ENCODE results near the gene VCAM1. TPM values are rescaled to one million over a fixed set of nuclear protein-coding genes. Genes with fewer than 3 reads are reported as not detected.
A peak's percentile ranks its signal among the peaks of the same experiment; 100 is the strongest.

Gene VCAM1
- total and polyA plus RNA-seq, 2 experiments from 2014 or later, result not detected

- TF ChIP-seq ZNF462 (CRISPR knock-in tag; IDR thresholded peaks at IDR 0.05) (no peak), ZNF114 (CRISPR knock-in tag; IDR thresholded peaks at IDR 0.05) (no peak), ZNF331 (CRISPR knock-in tag; IDR thresholded peaks at IDR 0.05; ENCODE audit: low read depth) (no peak), CTCF (conservative IDR thresholded peaks at IDR 0.05; ENCODE audit: low read depth in 2 of 2) (no peak)
These were observed 961 bp upstream of the VCAM1 start (continued) for GRCh38 chr1:100718581-100718980.

GRCh38 chr1:100720101-100720500, 559 bp downstream of the VCAM1 start:
- H3K4me1 Mint-ChIP-seq, result peaks cover 8% of the 10 kb centered on the region; the same call in 2 of the 3 replicates
- no peak overlapping the region for H3K4me3 Mint-ChIP-seq
- DNase-seq (ENCODE audit: low spot score), result no peak
- Histone ChIP-seq H2AFZ (peak overlapping the region; percentile 83; the same call in 1 of the 2 replicates), H3K4me2 (no peak overlapping the region), H3K27me3 (ENCODE audit: insufficient read depth) (no peaks in the 10 kb centered on the region), H3K4me1 (ENCODE audit: insufficient read depth) (no peaks in the 10 kb centered on the region), H3K9me2 (ENCODE audit: insufficient read depth) (no peaks in the 10 kb centered on the region), H3F3A (replicated peaks; ENCODE audit: low read depth) (no peaks in the 10 kb centered on the region), H4K20me1 (replicated peaks; ENCODE audit: insufficient read depth) (no peaks in the 10 kb centered on the region), H3K27ac (ENCODE audit: low read depth) (no peak overlapping the region), H3K36me3 (ENCODE audit: insufficient read depth) (no peaks in the 10 kb centered on the region), H3K4me3 (no peak overlapping the region), H3K79me2 (replicated peaks; ENCODE audit: insufficient read depth) (no peaks in the 10 kb centered on the region)
- H3K36me3 Mint-ChIP-seq (ENCODE audit: low read depth), result no peaks in the 10 kb centered on the region
- H3K27ac Mint-ChIP-seq, result no peak overlapping the region
- H3K27me3 Mint-ChIP-seq (ENCODE audit: insufficient read depth, low read depth, poor library complexity), result no peaks in the 10 kb centered on the region
- no peak for ATAC-seq
- TF ChIP-seq STAT1 (IDR thresholded peaks at IDR 0.05; ENCODE audit: unreplicated experiment) (no peak), NANOG (IDR thresholded peaks at IDR 0.05; ENCODE audit: borderline replicate concordance) (no peak), ZNF114 (CRISPR knock-in tag; IDR thresholded peaks at IDR 0.05) (no peak), CREB1 (CRISPR knock-in tag; IDR thresholded peaks at IDR 0.05; ENCODE audit: low read depth) (no peak), ZNF331 (CRISPR knock-in tag; IDR thresholded peaks at IDR 0.05; ENCODE audit: low read depth) (no peak), JUNB (IDR thresholded peaks at IDR 0.05; ENCODE audit: unreplicated experiment) (no peak), POLR2AphosphoS5 (IDR thresholded peaks at IDR 0.05; ENCODE audit: low read depth) (no peak), EZH2 (IDR thresholded peaks at IDR 0.05; ENCODE audit: low read depth, unreplicated experiment) (no peak)
- no peaks in the 10 kb centered on the region for H3K9me3 Mint-ChIP-seq
